Measurements from ENCODE around the gene NDUFC2.
A peak's percentile ranks its signal among the peaks of the same experiment; 100 is the strongest.
"Not testable (repeated sequence)": the region's sequence is repeated elsewhere in the genome, so short reads cannot be mapped to it uniquely, and the experiment has no call there.

The NDUFC2 gene

DNA sequence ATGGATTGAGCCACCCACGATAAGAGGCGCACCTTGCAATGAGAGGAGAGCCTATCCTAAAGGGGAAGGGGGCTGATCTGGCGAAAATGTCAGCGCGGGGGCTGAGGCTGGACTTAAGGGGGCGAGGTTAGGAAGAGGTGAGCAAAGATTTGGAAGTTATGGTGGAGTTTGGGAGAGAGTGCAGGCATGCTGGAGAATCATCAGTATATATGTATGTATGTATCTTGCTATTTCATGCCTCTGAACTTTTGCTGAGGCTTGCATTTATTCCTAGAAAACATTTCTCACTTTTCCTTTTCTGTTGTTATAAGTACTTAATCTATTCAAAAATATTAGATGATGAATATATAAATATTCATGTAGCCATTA, 33.2 kb downstream of the NDUFC2 start:
- H3K36me3 ChIP-seq: no peaks in the 10 kb centered on the region
- TF ChIP-seq, protein P1, sequence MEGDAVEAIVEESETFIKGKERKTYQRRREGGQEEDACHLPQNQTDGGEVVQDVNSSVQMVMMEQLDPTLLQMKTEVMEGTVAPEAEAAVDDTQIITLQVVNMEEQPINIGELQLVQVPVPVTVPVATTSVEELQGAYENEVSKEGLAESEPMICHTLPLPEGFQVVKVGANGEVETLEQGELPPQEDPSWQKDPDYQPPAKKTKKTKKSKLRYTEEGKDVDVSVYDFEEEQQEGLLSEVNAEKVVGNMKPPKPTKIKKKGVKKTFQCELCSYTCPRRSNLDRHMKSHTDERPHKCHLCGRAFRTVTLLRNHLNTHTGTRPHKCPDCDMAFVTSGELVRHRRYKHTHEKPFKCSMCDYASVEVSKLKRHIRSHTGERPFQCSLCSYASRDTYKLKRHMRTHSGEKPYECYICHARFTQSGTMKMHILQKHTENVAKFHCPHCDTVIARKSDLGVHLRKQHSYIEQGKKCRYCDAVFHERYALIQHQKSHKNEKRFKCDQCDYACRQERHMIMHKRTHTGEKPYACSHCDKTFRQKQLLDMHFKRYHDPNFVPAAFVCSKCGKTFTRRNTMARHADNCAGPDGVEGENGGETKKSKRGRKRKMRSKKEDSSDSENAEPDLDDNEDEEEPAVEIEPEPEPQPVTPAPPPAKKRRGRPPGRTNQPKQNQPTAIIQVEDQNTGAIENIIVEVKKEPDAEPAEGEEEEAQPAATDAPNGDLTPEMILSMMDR (IDR thresholded peaks at IDR 0.05): no peak
- no peaks in the 10 kb centered on the region for H3K9me3 ChIP-seq
- intact Hi-C loops (cut with DNase I; ENCODE audit: low total_unique reads): no loop called here
- H3K4me3 ChIP-seq: peak overlapping the region; percentile 52 to 57
- no peaks in the 10 kb centered on the region for H3K27me3 ChIP-seq
- H3K4me1 ChIP-seq: peaks cover 0 to 15% (median 5%) of the 10 kb centered on the region in 4 donors
- DNase-seq: no peak
- peak overlapping the region; percentile 58 to 73 for H3K27ac ChIP-seq

DNA sequence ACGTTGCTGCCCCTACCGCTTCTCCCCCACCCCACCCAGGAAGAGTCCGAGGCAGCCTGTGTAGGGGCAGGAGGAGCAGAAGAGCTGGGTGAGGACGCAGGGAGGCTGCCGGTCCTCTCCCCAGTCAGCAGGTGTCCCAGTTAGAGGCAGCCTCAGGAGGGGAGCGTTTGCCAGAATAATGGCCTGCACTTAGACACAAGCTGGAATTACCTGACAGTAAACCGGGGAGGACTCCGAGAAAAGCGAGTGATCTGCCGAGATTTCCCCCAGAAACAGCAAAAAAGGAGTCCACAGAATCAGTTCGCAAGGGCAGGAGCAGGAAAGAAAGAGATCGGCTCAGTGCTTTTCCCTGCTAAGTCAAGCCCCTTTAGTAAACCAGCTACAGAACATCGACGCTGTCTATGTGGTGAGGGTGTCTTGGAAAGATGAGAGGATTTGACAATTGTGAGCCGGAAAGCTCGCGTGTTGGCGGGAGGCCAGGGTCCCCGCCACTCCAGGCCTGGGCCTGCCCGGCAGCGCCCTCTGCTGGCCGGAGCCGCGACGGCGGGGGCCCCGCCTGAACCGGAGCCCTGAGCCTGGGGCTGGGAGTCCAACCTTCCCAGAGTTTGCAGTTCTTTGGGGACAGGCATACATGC, 33.7 kb downstream of the NDUFC2 start:
- Histone ChIP-seq H3K36me3 (no peaks in the 10 kb centered on the region), H3K4me3 (peak overlapping the region; percentile 52 to 57), H3K4me1 (peaks cover 0 to 20% (median 7%) of the 10 kb centered on the region in 4 donors), H3K27ac (peak overlapping the region; percentile 58 to 73), H3K9me3 (no peaks in the 10 kb centered on the region), H3K27me3 (no peaks in the 10 kb centered on the region)
- peak; percentile 74 to 88 for DNase-seq
- intact Hi-C loops (cut with DNase I; ENCODE audit: low total_unique reads): loop anchor here (2.0 kb wide), 1 partner anchor 53 kb away; no protein-coding TSS in a partner anchor
- TF ChIP-seq, protein P1 (IDR thresholded peaks at IDR 0.05): peak; percentile 94 to 99

DNA sequence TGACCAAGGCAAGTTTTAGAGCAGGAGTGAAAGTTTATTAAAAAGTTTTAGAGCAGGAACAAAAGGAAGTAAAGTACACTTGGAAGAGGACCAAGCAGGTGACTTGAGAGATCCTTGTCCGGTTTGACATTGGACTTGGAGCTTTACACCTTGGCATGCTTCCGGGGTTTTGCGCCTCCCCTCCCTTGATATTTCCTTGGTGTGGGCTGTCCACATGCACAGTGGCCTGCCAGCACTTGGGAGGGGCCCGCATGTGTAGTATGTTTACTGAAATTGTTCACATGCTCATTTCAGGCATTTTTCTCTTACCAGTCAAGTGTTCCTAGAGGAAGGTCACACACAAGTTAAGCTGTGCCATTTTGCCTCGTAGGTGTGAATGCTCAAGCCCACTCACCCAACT, 35.0 kb downstream of the NDUFC2 start:
- H3K4me1 ChIP-seq: peaks cover 0 to 32% (median 13%) of the 10 kb centered on the region in 4 donors
- no peak overlapping the region for H3K27ac ChIP-seq
- H3K9me3 ChIP-seq: no peaks in the 10 kb centered on the region
- H3K4me3 ChIP-seq: no peak overlapping the region
- TF ChIP-seq, protein P1 (IDR thresholded peaks at IDR 0.05): no peak
- no peaks in the 10 kb centered on the region for H3K27me3 ChIP-seq
- intact Hi-C loops (cut with DNase I; ENCODE audit: low total_unique reads): loop anchor here (2.0 kb wide), 1 partner anchor 52 kb away; no protein-coding TSS in a partner anchor
- DNase-seq: no peak
- no peaks in the 10 kb centered on the region for H3K36me3 ChIP-seq

DNA sequence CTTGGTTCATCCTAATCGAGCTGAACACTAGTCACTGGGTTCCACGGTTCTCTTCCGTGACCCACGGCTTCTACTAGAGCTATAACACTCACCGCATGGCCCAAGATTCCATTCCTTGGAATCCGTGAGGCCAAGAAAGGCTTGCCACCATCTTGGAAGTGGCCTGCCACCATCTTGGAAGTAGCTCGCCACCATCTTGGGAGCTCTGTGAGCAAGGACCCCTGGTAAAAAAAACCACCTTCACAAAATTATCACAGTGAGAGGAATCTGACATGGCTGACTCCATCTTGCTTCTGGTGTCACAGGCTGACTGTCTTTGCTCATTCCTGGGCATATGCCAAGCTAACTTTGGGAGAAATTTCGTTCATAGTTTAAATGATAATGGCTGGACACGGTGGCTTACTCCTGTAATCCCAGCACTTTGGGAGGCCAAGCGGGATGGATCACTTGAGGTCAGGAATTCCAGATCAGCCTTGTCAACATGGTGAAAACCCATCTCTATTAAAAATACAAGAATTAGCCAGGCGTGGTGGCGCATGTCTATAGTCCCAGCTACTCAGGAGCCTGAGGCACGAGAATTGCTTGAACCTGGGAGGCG, 37.7 kb downstream of the NDUFC2 start:
- Histone ChIP-seq H3K4me1 (peaks cover 0 to 47% (median 18%) of the 10 kb centered on the region in 4 donors), H3K27ac (no peak overlapping the region)

DNA sequence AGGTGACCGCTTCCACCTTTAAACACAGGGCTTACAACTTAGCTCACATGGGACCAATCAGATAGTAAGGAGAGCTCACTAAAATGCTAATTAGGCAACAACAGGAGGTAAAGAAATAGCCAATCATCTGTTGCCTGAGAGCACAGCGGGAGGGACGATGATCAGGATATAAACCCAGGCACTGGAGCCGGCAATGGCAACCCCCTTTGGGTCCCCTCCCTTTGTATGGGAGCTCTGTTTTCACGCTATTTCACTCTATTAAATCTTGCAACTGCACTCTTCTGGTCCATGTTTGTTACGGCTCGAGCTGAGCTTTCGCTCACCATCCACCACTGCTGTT, 38.3 kb downstream of the NDUFC2 start:
- H3K9me3 ChIP-seq; H3K36me3 ChIP-seq; H3K27me3 ChIP-seq; DNase-seq; intact Hi-C loops (cut with DNase I; ENCODE audit: low total_unique reads); H3K4me3 ChIP-seq: not testable (repeated sequence)
- Histone ChIP-seq H3K4me1 (peaks cover 0 to 44% (median 17%) of the 10 kb centered on the region in 4 donors), H3K27ac (peak overlapping the region in 1 of 2 donors; percentile 84)

More for the DNA sequence above, 37.7 kb downstream of the NDUFC2 start:
- Histone ChIP-seq H3K36me3 (no peaks in the 10 kb centered on the region), H3K4me3 (no peak overlapping the region), H3K9me3 (no peaks in the 10 kb centered on the region), H3K27me3 (no peaks in the 10 kb centered on the region)
- TF ChIP-seq, protein P1 (IDR thresholded peaks at IDR 0.05): no peak
- intact Hi-C loops (cut with DNase I; ENCODE audit: low total_unique reads): no loop called here
- no peak for DNase-seq

DNA sequence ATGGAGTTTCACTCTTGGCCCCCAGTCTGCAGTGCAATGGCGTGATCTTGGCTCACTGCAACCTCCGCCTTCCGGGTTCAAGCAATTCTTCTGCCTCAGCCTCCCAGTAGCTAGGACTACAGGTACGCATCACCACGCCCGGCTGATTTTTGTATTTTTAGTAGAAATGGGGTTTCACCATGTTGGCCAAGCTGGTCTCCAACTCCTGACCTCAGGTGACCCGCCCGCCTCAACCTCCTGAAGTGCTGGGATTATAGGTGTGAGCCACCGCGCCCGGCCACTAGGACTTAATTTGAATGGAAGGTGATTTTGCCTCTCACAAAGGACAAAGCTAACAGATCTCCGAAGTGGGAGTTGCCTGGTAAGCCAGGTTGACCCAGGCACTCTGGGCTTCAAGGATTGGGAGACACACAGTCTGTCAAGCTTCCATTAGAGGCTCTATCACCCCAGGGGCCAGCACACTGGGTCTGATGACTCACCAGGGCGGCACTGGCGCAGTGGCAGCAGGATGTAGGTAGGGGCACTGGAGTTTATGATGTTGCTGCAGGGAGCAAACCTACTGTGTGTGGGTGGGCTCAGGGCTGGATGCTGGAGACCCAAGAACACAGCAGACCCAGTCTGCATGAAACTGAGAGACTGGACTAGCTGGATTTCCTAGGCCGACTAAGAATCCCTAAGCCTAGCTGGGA, 38.8 kb downstream of the NDUFC2 start:
- no peaks in the 10 kb centered on the region for H3K36me3 ChIP-seq
- no peaks in the 10 kb centered on the region for H3K27me3 ChIP-seq
- peak overlapping the region; percentile 72 to 84 for H3K27ac ChIP-seq
- TF ChIP-seq, protein P1 (IDR thresholded peaks at IDR 0.05): no peak
- intact Hi-C loops (cut with DNase I; ENCODE audit: low total_unique reads): no loop called here
- peak overlapping the region in 1 of 2 donors; percentile 37 for H3K4me3 ChIP-seq
- DNase-seq: no peak
- H3K9me3 ChIP-seq: no peaks in the 10 kb centered on the region
- peaks cover 0 to 41% (median 16%) of the 10 kb centered on the region in 4 donors for H3K4me1 ChIP-seq
